WTC11 (cell line): ENCODE data around the gene LIN28B. TPM values are rescaled to one million over a fixed set of nuclear protein-coding genes. Genes with fewer than 3 reads are reported as not detected.
"Not testable (repeated sequence)": the region's sequence is repeated elsewhere in the genome, so short reads cannot be mapped to it uniquely, and the experiment has no call there.

Experiments
- ATAC-seq: fragments of 200-7000 bp; cut with Tn5 transposase; 2 replicates; pipeline ENCODE4 v1.10.0; 2021; ENCODE audit warnings: mild to moderate bottlenecking, moderate library complexity
- CTCF ChIA-PET: fragments of 300-600 bp; sonication (Branson Sonifier 250); formaldehyde crosslinking; loops from one replicate; lab custom pipeline; 2021; ENCODE audit warnings: antibody characterized with exemption; lab: Charles Lee
- POLR2A ChIA-PET: fragments of 350-600 bp; sonication (Branson Sonifier 250); formaldehyde crosslinking; loops from one replicate; lab custom pipeline; 2021; ENCODE audit warnings: antibody characterized with exemption; lab: Charles Lee
- DNase-seq: peaks from one replicate; pipeline ENCODE4 v3.0.0; 2021; ENCODE audit warnings: low spot score
- H3K27ac Mint-ChIP-seq: 2 replicates; pipeline ENCODE4 v1.8.0; 2021; ENCODE audit warnings: mixed read lengths
- H3K27me3 Mint-ChIP-seq: 2 replicates; pipeline ENCODE4 v1.8.0; 2021; ENCODE audit warnings: low read depth, mild to moderate bottlenecking, moderate library complexity, mixed read lengths
- H3K36me3 Mint-ChIP-seq: 2 replicates; pipeline ENCODE4 v1.8.0; 2021; ENCODE audit warnings: mixed read lengths
- H3K4me1 Mint-ChIP-seq: 2 replicates; pipeline ENCODE4 v1.8.0; 2022; ENCODE audit warnings: mixed read lengths
- H3K4me3 Mint-ChIP-seq: 2 replicates; pipeline ENCODE4 v1.8.0; 2021; ENCODE audit warnings: mild to moderate bottlenecking, moderate library complexity, mixed read lengths
- H3K9me3 Mint-ChIP-seq: 2 replicates; pipeline ENCODE4 v1.8.0; 2021; ENCODE audit warnings: mixed read lengths
- AFF4 ChIP-seq: sonication (generic); formaldehyde crosslinking; IDR thresholded peaks from 2 replicates; pipeline ENCODE4 v1.8.1; 2023; ENCODE audit warnings: mild to moderate bottlenecking, missing genetic modification reagents, borderline replicate concordance
- ELF4 ChIP-seq: sonication (generic); formaldehyde crosslinking; IDR thresholded peaks from 2 replicates; pipeline ENCODE4 v1.8.1; 2022; ENCODE audit warnings: low read depth, mild to moderate bottlenecking, moderate library complexity, missing genetic modification reagents
- JAZF1 ChIP-seq: fragments of 250-450 bp; sonication (Bioruptor Pico); IDR thresholded peaks from 2 replicates; pipeline ENCODE4 v1.9.0; 2021; ENCODE audit warnings: moderate library complexity, mild to moderate bottlenecking, inconsistent platforms
- NFE2L1 ChIP-seq: sonication (generic); formaldehyde crosslinking; IDR thresholded peaks from 2 replicates; pipeline ENCODE4 v1.8.1; 2023; ENCODE audit warnings: missing genetic modification reagents
- NR1H2 ChIP-seq: sonication (generic); formaldehyde crosslinking; IDR thresholded peaks from 2 replicates; pipeline ENCODE4 v1.9.0; 2021; ENCODE audit warnings: mild to moderate bottlenecking, moderate library complexity, missing genetic modification reagents
- SOX15 ChIP-seq: fragments of 250-450 bp; sonication (Bioruptor Pico); IDR thresholded peaks from 2 replicates; pipeline ENCODE4 v1.9.0; 2021; ENCODE audit warnings: mild to moderate bottlenecking
- STAT6 ChIP-seq: sonication (generic); formaldehyde crosslinking; conservative IDR thresholded peaks from 2 replicates; pipeline ENCODE4 v1.8.1; 2023; ENCODE audit warnings: mild to moderate bottlenecking, low read depth, missing genetic modification reagents, moderate library complexity
- ZNF219 ChIP-seq: sonication (generic); formaldehyde crosslinking; IDR thresholded peaks from 2 replicates; pipeline ENCODE4 v1.8.0; 2023; ENCODE audit warnings: missing genetic modification reagents, mild to moderate bottlenecking, borderline replicate concordance
- ZNF281 ChIP-seq: sonication (generic); formaldehyde crosslinking; IDR thresholded peaks from 2 replicates; pipeline ENCODE4 v1.8.0; 2023; ENCODE audit warnings: mild to moderate bottlenecking, missing genetic modification reagents
- ZNF317 ChIP-seq: sonication (generic); formaldehyde crosslinking; IDR thresholded peaks from 2 replicates; pipeline ENCODE4 v1.8.1; 2023; ENCODE audit warnings: low read depth, mild to moderate bottlenecking, moderate library complexity, missing genetic modification reagents, borderline replicate concordance
- ZNF671 ChIP-seq: fragments of 250-450 bp; sonication (Bioruptor Pico); IDR thresholded peaks from 2 replicates; pipeline ENCODE4 v1.8.0; 2021; ENCODE audit warnings: mild to moderate bottlenecking
- total RNA-seq: library from RNA; stranded (reverse); gene quantifications from 3 replicates; pipeline ENCODE4 v1.2.3, GENCODE V29; 2021
- TF ChIP-seq, protein P1 (sequence below): sonication (generic); formaldehyde crosslinking; IDR thresholded peaks from 2 replicates; pipeline ENCODE4 v1.8.1; 2023; ENCODE audit warnings: mild to moderate bottlenecking, missing genetic modification reagents, moderate library complexity

The LIN28B gene
- total RNA-seq, 1 experiment from 2014 or later, result 73.4 TPM

GRCh38 chr6:104983776-104984175 lies 26.9 kb downstream of the LIN28B start:
- DNase-seq, result no peak
- Mint-ChIP-seq H3K27me3 (no peaks in the 10 kb centered on the region), H3K27ac (no peak overlapping the region), H3K36me3 (peaks cover 25% of the 10 kb centered on the region), H3K4me1 (peaks cover 29% of the 10 kb centered on the region), H3K4me3 (no peak overlapping the region), H3K9me3 (no peaks in the 10 kb centered on the region)
- POLR2A ChIA-PET, result interaction anchor here (1.0 kb wide), 1 partner anchor 27 kb away, joined by 3 read pairs; the partner anchor contains the start of gene LIN28B
- ATAC-seq, result no peak
- TF ChIP-seq ZNF671 (CRISPR knock-in tag), result no peak
- CTCF ChIA-PET, result no interaction called here

GRCh38 chr6:104984831-104985230 lies 27.9 kb downstream of the LIN28B start:
- Mint-ChIP-seq H3K27me3 (no peaks in the 10 kb centered on the region), H3K4me1 (peaks cover 34% of the 10 kb centered on the region), H3K9me3 (no peaks in the 10 kb centered on the region), H3K27ac (no peak overlapping the region), H3K36me3 (peaks cover 32% of the 10 kb centered on the region), H3K4me3 (no peak overlapping the region)
- DNase-seq (no peak), ATAC-seq (no peak)
- CTCF ChIA-PET, result no interaction called here
- TF ChIP-seq AFF4 (CRISPR knock-in tag), result no peak
- TF ChIP-seq NR1H2 (CRISPR knock-in tag), result no peak
- no peak for TF ChIP-seq NFE2L1 (CRISPR knock-in tag)
- TF ChIP-seq, protein P1, sequence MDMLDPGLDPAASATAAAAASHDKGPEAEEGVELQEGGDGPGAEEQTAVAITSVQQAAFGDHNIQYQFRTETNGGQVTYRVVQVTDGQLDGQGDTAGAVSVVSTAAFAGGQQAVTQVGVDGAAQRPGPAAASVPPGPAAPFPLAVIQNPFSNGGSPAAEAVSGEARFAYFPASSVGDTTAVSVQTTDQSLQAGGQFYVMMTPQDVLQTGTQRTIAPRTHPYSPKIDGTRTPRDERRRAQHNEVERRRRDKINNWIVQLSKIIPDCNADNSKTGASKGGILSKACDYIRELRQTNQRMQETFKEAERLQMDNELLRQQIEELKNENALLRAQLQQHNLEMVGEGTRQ (CRISPR knock-in tag), result no peak
- TF ChIP-seq SOX15, result no peak
- no peak for TF ChIP-seq ELF4 (CRISPR knock-in tag)
- TF ChIP-seq STAT6, result no peak
- TF ChIP-seq JAZF1 (CRISPR knock-in tag), result no peak
- no peak for TF ChIP-seq ZNF317 (CRISPR knock-in tag)
- no peak for TF ChIP-seq ZNF219 (CRISPR knock-in tag)
- TF ChIP-seq ZNF281 (CRISPR knock-in tag), result no peak
- TF ChIP-seq ZNF671 (CRISPR knock-in tag), result no peak
- POLR2A ChIA-PET, result no interaction called here

DNA sequence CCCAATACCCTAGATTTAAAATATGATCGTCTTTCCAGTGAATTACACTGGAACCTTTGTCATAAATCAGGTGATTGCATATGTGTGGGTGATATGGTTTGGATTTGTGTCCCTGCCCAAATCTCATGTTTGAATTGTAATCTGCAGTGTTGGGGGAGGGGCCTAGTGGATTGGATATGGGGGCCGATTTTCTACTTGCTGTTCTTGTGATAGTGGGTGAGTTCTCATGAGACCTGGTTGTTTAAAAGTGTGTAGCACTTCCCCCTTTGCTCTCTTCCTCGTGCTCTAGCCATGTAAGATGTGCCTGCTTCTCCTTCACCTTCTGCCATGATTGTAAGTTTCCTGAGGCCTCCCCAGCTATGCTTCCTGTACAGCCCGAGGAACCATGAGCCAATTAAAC lies 29.0 kb downstream of the LIN28B start:
- H3K36me3 Mint-ChIP-seq, result peaks cover 35% of the 10 kb centered on the region
- DNase-seq, H3K27me3 Mint-ChIP-seq, H3K9me3 Mint-ChIP-seq, H3K4me3 Mint-ChIP-seq, POLR2A ChIA-PET, ATAC-seq: not testable (repeated sequence)
- H3K27ac Mint-ChIP-seq, result peak overlapping the region; percentile 26
- H3K4me1 Mint-ChIP-seq, result peaks cover 27% of the 10 kb centered on the region
- CTCF ChIA-PET, result interaction anchor here (0.9 kb wide), 1 partner anchor 17 kb away, joined by 5 read pairs; no protein-coding TSS in a partner anchor
